Loucy (cell line): Measurements from ENCODE around the gene PRTFDC1.

Source experiments
- CTCF ChIP-seq: fragments of 200-600 bp; sonication (generic); conservative IDR thresholded peaks from 2 replicates; pipeline ENCODE4 v1.5.1; 2014; ENCODE audit warnings: mild to moderate bottlenecking, antibody characterized with exemption, low read length
- EZH2phosphoT487 ChIP-seq: fragments of 200-600 bp; IDR thresholded peaks from 2 replicates; pipeline ENCODE4 v1.6.1; 2018; ENCODE audit warnings: antibody characterized with exemption, mild to moderate bottlenecking, moderate library complexity, borderline replicate concordance

DNA sequence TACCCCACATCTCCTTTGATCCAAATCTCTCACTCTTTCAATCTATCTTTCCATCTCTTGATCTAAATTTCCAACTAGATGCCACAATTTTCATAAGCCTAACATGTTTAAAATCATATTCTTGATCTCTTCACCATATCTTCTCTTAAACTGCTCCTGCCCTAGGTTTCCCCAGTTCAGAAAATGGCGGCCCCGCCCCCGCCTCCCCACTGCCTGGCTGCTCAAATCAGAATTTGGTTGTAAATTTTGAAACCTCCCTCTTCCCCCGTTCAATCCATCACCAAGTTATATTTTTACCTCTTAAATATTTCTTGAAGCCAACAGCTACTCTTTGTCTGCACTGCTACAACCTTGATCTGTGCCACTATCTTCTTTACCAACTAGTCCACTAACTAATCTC lies 27.3 kb upstream of the PRTFDC1 start:
- TF ChIP-seq CTCF: no peak
- TF ChIP-seq EZH2phosphoT487: no peak
